ENCODE results near the gene CACNG4. TPM values are rescaled to one million over a fixed set of nuclear protein-coding genes. Genes with fewer than 3 reads are reported as not detected.

CACNG4 gene
- total RNA-seq, 2 donors from 2014 or later = not detected

GRCh38 chr17:67051837-67052236 is 87.3 kb downstream of the CACNG4 start:
- ATAC-seq (replicated peaks) = no peak
- H3K4me1 Mint-ChIP-seq = no peaks in the 10 kb centered on the region
- H3K27me3 Mint-ChIP-seq = no peaks in the 10 kb centered on the region
- no peak overlapping the region for H3K4me3 Mint-ChIP-seq
- H3K27ac Mint-ChIP-seq = no peak overlapping the region
- peaks cover 16% of the 10 kb centered on the region for H3K9me3 Mint-ChIP-seq
- no peaks in the 10 kb centered on the region for H3K36me3 Mint-ChIP-seq (ENCODE audit: low read depth)

GRCh38 chr17:67052720-67053437 is 88.4 kb downstream of the CACNG4 start:
- Mint-ChIP-seq H3K4me3 (no peak overlapping the region), H3K36me3 (ENCODE audit: low read depth) (no peaks in the 10 kb centered on the region), H3K9me3 (peaks cover 9% of the 10 kb centered on the region), H3K4me1 (no peaks in the 10 kb centered on the region), H3K27me3 (no peaks in the 10 kb centered on the region), H3K27ac (no peak overlapping the region)
- no peak for ATAC-seq (replicated peaks)

GRCh38 chr17:67053438-67054000 is 89.0 kb downstream of the CACNG4 start:
- Mint-ChIP-seq H3K4me3 (no peak overlapping the region), H3K36me3 (ENCODE audit: low read depth) (no peaks in the 10 kb centered on the region), H3K27ac (no peak overlapping the region), H3K9me3 (peaks cover 7% of the 10 kb centered on the region), H3K4me1 (no peaks in the 10 kb centered on the region), H3K27me3 (no peaks in the 10 kb centered on the region)
- ATAC-seq (replicated peaks) = no peak

- ATAC-seq (replicated peaks) = no peak
- no peaks in the 10 kb centered on the region for H3K27me3 Mint-ChIP-seq
- H3K4me3 Mint-ChIP-seq = no peak overlapping the region
- no peaks in the 10 kb centered on the region for H3K4me1 Mint-ChIP-seq
- H3K9me3 Mint-ChIP-seq = peaks cover 3% of the 10 kb centered on the region
- H3K36me3 Mint-ChIP-seq (ENCODE audit: low read depth) = no peaks in the 10 kb centered on the region
- H3K27ac Mint-ChIP-seq = no peak overlapping the region
These were observed 89.6 kb downstream of the CACNG4 start for GRCh38 chr17:67054011-67054591.

GRCh38 chr17:67054608-67055007 is 90.1 kb downstream of the CACNG4 start:
- no peaks in the 10 kb centered on the region for H3K27me3 Mint-ChIP-seq
- ATAC-seq (replicated peaks) = no peak
- H3K4me1 Mint-ChIP-seq = no peaks in the 10 kb centered on the region
- H3K27ac Mint-ChIP-seq = no peak overlapping the region
- H3K9me3 Mint-ChIP-seq = peaks cover under 1% of the 10 kb centered on the region
- H3K4me3 Mint-ChIP-seq = no peak overlapping the region
- H3K36me3 Mint-ChIP-seq (ENCODE audit: low read depth) = no peaks in the 10 kb centered on the region

- no peak overlapping the region for H3K27ac Mint-ChIP-seq
These were observed 90.5 kb downstream of the CACNG4 start for GRCh38 chr17:67055041-67055443.

GRCh38 chr17:67055811-67056745 is 91.6 kb downstream of the CACNG4 start:
- ATAC-seq (replicated peaks) = no peak
- Mint-ChIP-seq H3K36me3 (ENCODE audit: low read depth) (no peaks in the 10 kb centered on the region), H3K9me3 (no peaks in the 10 kb centered on the region), H3K4me1 (no peaks in the 10 kb centered on the region), H3K27ac (no peak overlapping the region), H3K27me3 (no peaks in the 10 kb centered on the region), H3K4me3 (no peak overlapping the region)

More at GRCh38 chr17:67055041-67055443, 90.5 kb downstream of the CACNG4 start:
- no peaks in the 10 kb centered on the region for H3K27me3 Mint-ChIP-seq
- no peak for ATAC-seq (replicated peaks)
- H3K4me3 Mint-ChIP-seq = no peak overlapping the region
- no peaks in the 10 kb centered on the region for H3K4me1 Mint-ChIP-seq
- no peaks in the 10 kb centered on the region for H3K9me3 Mint-ChIP-seq
- H3K36me3 Mint-ChIP-seq (ENCODE audit: low read depth) = no peaks in the 10 kb centered on the region

- no peak overlapping the region for H3K4me3 Mint-ChIP-seq
- H3K4me1 Mint-ChIP-seq = no peaks in the 10 kb centered on the region
- H3K27ac Mint-ChIP-seq = no peak overlapping the region
- H3K36me3 Mint-ChIP-seq (ENCODE audit: low read depth) = no peaks in the 10 kb centered on the region
- H3K9me3 Mint-ChIP-seq = no peaks in the 10 kb centered on the region
- no peak for ATAC-seq (replicated peaks)
- H3K27me3 Mint-ChIP-seq = no peaks in the 10 kb centered on the region
These were observed 92.4 kb downstream of the CACNG4 start for GRCh38 chr17:67056746-67057490.

GRCh38 chr17:67058036-67058435 is 93.5 kb downstream of the CACNG4 start:
- H3K4me1 Mint-ChIP-seq = no peaks in the 10 kb centered on the region
- H3K27ac Mint-ChIP-seq = no peak overlapping the region

GRCh38 chr17:67059372-67059771 is 94.9 kb downstream of the CACNG4 start:
- Mint-ChIP-seq H3K4me3 (no peak overlapping the region), H3K9me3 (no peaks in the 10 kb centered on the region), H3K36me3 (ENCODE audit: low read depth) (no peaks in the 10 kb centered on the region), H3K4me1 (no peaks in the 10 kb centered on the region), H3K27ac (no peak overlapping the region), H3K27me3 (no peaks in the 10 kb centered on the region)
- no peak for ATAC-seq (replicated peaks)

More at GRCh38 chr17:67058036-67058435, 93.5 kb downstream of the CACNG4 start:
- H3K27me3 Mint-ChIP-seq = no peaks in the 10 kb centered on the region
- H3K9me3 Mint-ChIP-seq = no peaks in the 10 kb centered on the region
- no peaks in the 10 kb centered on the region for H3K36me3 Mint-ChIP-seq (ENCODE audit: low read depth)
- H3K4me3 Mint-ChIP-seq = no peak overlapping the region
- no peak for ATAC-seq (replicated peaks)

- no peaks in the 10 kb centered on the region for H3K36me3 Mint-ChIP-seq (ENCODE audit: low read depth)
- no peaks in the 10 kb centered on the region for H3K4me1 Mint-ChIP-seq
- no peaks in the 10 kb centered on the region for H3K9me3 Mint-ChIP-seq
- no peaks in the 10 kb centered on the region for H3K27me3 Mint-ChIP-seq
- H3K27ac Mint-ChIP-seq = no peak overlapping the region
- H3K4me3 Mint-ChIP-seq = no peak overlapping the region
- ATAC-seq (replicated peaks) = no peak
These were observed 98.6 kb downstream of the CACNG4 start for GRCh38 chr17:67063141-67063540.

GRCh38 chr17:67066717-67067116 is 102.2 kb downstream of the CACNG4 start:
- no peak for ATAC-seq (replicated peaks)

GRCh38 chr17:67067571-67068482 is 103.3 kb downstream of the CACNG4 start:
- H3K4me1 Mint-ChIP-seq = no peaks in the 10 kb centered on the region
- no peaks in the 10 kb centered on the region for H3K27me3 Mint-ChIP-seq
- no peaks in the 10 kb centered on the region for H3K9me3 Mint-ChIP-seq
- no peak overlapping the region for H3K4me3 Mint-ChIP-seq
- H3K36me3 Mint-ChIP-seq (ENCODE audit: low read depth) = peaks cover 8% of the 10 kb centered on the region
- H3K27ac Mint-ChIP-seq = no peak overlapping the region
- no peak for ATAC-seq (replicated peaks)

More at GRCh38 chr17:67066717-67067116, 102.2 kb downstream of the CACNG4 start:
- Mint-ChIP-seq H3K9me3 (no peaks in the 10 kb centered on the region), H3K27ac (no peak overlapping the region), H3K4me1 (no peaks in the 10 kb centered on the region), H3K36me3 (ENCODE audit: low read depth) (no peaks in the 10 kb centered on the region), H3K27me3 (no peaks in the 10 kb centered on the region), H3K4me3 (no peak overlapping the region)

Measured in activated T-helper 17 cell treated with anti-CD3 and anti-CD28 coated beads, Interleukin-2, amount 50 U/mL, for 72 hours (primary cell).